Loucy (cell line): ENCODE data around the gene LMBR1.
"Not testable (repeated sequence)": the region's sequence is repeated elsewhere in the genome, so short reads cannot be mapped to it uniquely, and the experiment has no call there.

ENCODE experiments used
- H2AFZ ChIP-seq: fragments of 200-600 bp; sonication (generic); 2 replicates; pipeline ENCODE4 v1.6.0; 2016; ENCODE audit warnings: antibody characterized with exemption, mild to moderate bottlenecking, low read length, moderate library complexity
- H3F3A ChIP-seq: fragments of 200-600 bp; 2 replicates; pipeline ENCODE4 v1.6.0; 2016; ENCODE audit warnings: antibody characterized with exemption, low read depth, mild to moderate bottlenecking
- H3K27me3 ChIP-seq: fragments of 200-600 bp; sonication (generic); 2 replicates; pipeline ENCODE4 v1.6.1; 2014; ENCODE audit warnings: low read length, mild to moderate bottlenecking; ENCODE audit not compliant: insufficient read depth, poor library complexity, severe bottlenecking
- H3K36me3 ChIP-seq: fragments of 200-600 bp; sonication (generic); 2 replicates; pipeline ENCODE4 v1.6.1; 2016; ENCODE audit warnings: low read length; ENCODE audit not compliant: insufficient read depth
- H3K4me1 ChIP-seq: fragments of 200-600 bp; sonication (generic); 2 replicates; pipeline ENCODE4 v1.5.1; 2014; ENCODE audit warnings: low read length, mild to moderate bottlenecking; ENCODE audit not compliant: insufficient read depth, poor library complexity, severe bottlenecking
- H3K4me2 ChIP-seq: fragments of 200-600 bp; sonication (generic); 2 replicates; pipeline ENCODE4 v1.6.0; 2014; ENCODE audit warnings: antibody characterized with exemption, low read length, low read depth, mild to moderate bottlenecking; ENCODE audit not compliant: poor library complexity, severe bottlenecking
- H3K4me3 ChIP-seq: fragments of 200-600 bp; sonication (generic); 2 replicates; pipeline ENCODE4 v1.5.1; 2014; ENCODE audit warnings: low read length, mild to moderate bottlenecking, mixed read lengths; ENCODE audit not compliant: poor library complexity, severe bottlenecking
- H3K79me2 ChIP-seq: fragments of 200-600 bp; sonication (generic); 2 replicates; pipeline ENCODE4 v1.6.1; 2014; ENCODE audit warnings: low read length; ENCODE audit not compliant: insufficient read depth
- H3K9ac ChIP-seq: fragments of 200-600 bp; sonication (generic); 2 replicates; pipeline ENCODE4 v1.6.0; 2014; ENCODE audit warnings: mild to moderate bottlenecking, low read depth, low read length, moderate library complexity; ENCODE audit not compliant: poor library complexity, severe bottlenecking
- H3K9me2 ChIP-seq: fragments of 200-600 bp; sonication (generic); replicated peaks from 2 replicates; pipeline ENCODE4 v1.6.1; 2016; ENCODE audit warnings: low read depth, low read length, mixed read lengths
- H3K9me3 ChIP-seq: fragments of 200-600 bp; sonication (generic); 2 replicates; pipeline ENCODE4 v1.6.1; 2014; ENCODE audit warnings: mild to moderate bottlenecking, antibody characterized with exemption, low read length, low read depth; ENCODE audit not compliant: insufficient read depth
- H4K20me1 ChIP-seq: fragments of 200-600 bp; sonication (generic); 2 replicates; pipeline ENCODE4 v1.6.0; 2014; ENCODE audit warnings: antibody characterized with exemption, low read length, mild to moderate bottlenecking; ENCODE audit not compliant: insufficient read depth, poor library complexity, severe bottlenecking
- CTCF ChIP-seq: fragments of 200-600 bp; sonication (generic); conservative IDR thresholded peaks from 2 replicates; pipeline ENCODE4 v1.5.1; 2014; ENCODE audit warnings: mild to moderate bottlenecking, antibody characterized with exemption, low read length
- EZH2phosphoT487 ChIP-seq: fragments of 200-600 bp; IDR thresholded peaks from 2 replicates; pipeline ENCODE4 v1.6.1; 2018; ENCODE audit warnings: antibody characterized with exemption, mild to moderate bottlenecking, moderate library complexity, borderline replicate concordance

The LMBR1 gene

GRCh38 chr7:156639426-156640256 lies 253.3 kb downstream of the LMBR1 start:
- no peak overlapping the region for H2AFZ ChIP-seq
- no peak overlapping the region for H3K4me3 ChIP-seq
- no peak for TF ChIP-seq EZH2phosphoT487
- no peak for TF ChIP-seq CTCF
- no peaks in the 10 kb centered on the region for H3K27me3 ChIP-seq
- H4K20me1 ChIP-seq: no peaks in the 10 kb centered on the region
- H3K9me2 ChIP-seq: no peaks in the 10 kb centered on the region
- no peak overlapping the region for H3K4me2 ChIP-seq
- H3F3A ChIP-seq: no peaks in the 10 kb centered on the region
- H3K9ac ChIP-seq: no peak overlapping the region
- no peaks in the 10 kb centered on the region for H3K79me2 ChIP-seq
- H3K36me3 ChIP-seq: no peaks in the 10 kb centered on the region
- no peaks in the 10 kb centered on the region for H3K4me1 ChIP-seq
- no peaks in the 10 kb centered on the region for H3K9me3 ChIP-seq

GRCh38 chr7:156638443-156639077 lies 254.4 kb downstream of the LMBR1 start:
- Histone ChIP-seq H3F3A (no peaks in the 10 kb centered on the region), H3K9me2 (no peaks in the 10 kb centered on the region), H3K36me3 (no peaks in the 10 kb centered on the region), H3K9me3 (no peaks in the 10 kb centered on the region), H4K20me1 (no peaks in the 10 kb centered on the region), H2AFZ (no peak overlapping the region), H3K79me2 (no peaks in the 10 kb centered on the region), H3K4me2 (no peak overlapping the region), H3K27me3 (no peaks in the 10 kb centered on the region), H3K4me3 (no peak overlapping the region), H3K4me1 (no peaks in the 10 kb centered on the region), H3K9ac (no peak overlapping the region)
- TF ChIP-seq CTCF (no peak), EZH2phosphoT487 (no peak)

- not testable (repeated sequence) for H3K27me3 ChIP-seq, H3K9me2 ChIP-seq, H3K4me2 ChIP-seq, H3F3A ChIP-seq, H3K4me1 ChIP-seq, H3K36me3 ChIP-seq, H4K20me1 ChIP-seq, H3K9me3 ChIP-seq, H2AFZ ChIP-seq, H3K9ac ChIP-seq, H3K79me2 ChIP-seq, H3K4me3 ChIP-seq
Measured at GRCh38 chr7:156637093-156637492, 255.9 kb downstream of the LMBR1 start.
